HepG2 (cell line): ENCODE measurements around the gene CEACAM3. TPM values are rescaled to one million over a fixed set of nuclear protein-coding genes. Genes with fewer than 3 reads are reported as not detected.

Source experiments
- ATF3 ChIP-seq: sonication (generic); formaldehyde crosslinking; IDR thresholded peaks from 2 replicates; pipeline ENCODE4 v1.4.0; 2020; ENCODE audit warnings: missing genetic modification reagents
- BCL6 ChIP-seq: IDR thresholded peaks from 2 replicates; pipeline ENCODE4 v1.6.1; 2016; ENCODE audit warnings: missing genetic modification reagents, missing compliant biosample characterization
- DDIT3 ChIP-seq: sonication (generic); formaldehyde crosslinking; IDR thresholded peaks from 2 replicates; pipeline ENCODE4 v1.4.0; 2020; ENCODE audit warnings: mild to moderate bottlenecking, missing genetic modification reagents
- FOXA1 ChIP-seq, 2 experiments: fragments of 450-650 bp in 1 of 2; sonication (generic) in 1 of 2; formaldehyde crosslinking in 1 of 2; IDR thresholded peaks; 2 replicates each; pipeline versions ENCODE4 v1.4.0 to v1.6.1; 2016 to 2020; ENCODE audit warnings: missing genetic modification reagents in 1 of 2
- FOXA3 ChIP-seq: IDR thresholded peaks from 2 replicates; pipeline ENCODE4 v1.6.1; 2016; ENCODE audit warnings: missing genetic modification reagents, missing compliant biosample characterization
- KAT2B ChIP-seq: fragments of 150-350 bp; IDR thresholded peaks from 2 replicates; pipeline ENCODE4 v1.6.1; 2014; ENCODE audit warnings: low read depth, low read length, borderline replicate concordance
- KMT2B ChIP-seq: IDR thresholded peaks from 2 replicates; pipeline ENCODE4 v1.6.1; 2016; ENCODE audit warnings: missing genetic modification reagents, missing compliant biosample characterization
- MEF2D ChIP-seq: sonication (generic); formaldehyde crosslinking; IDR thresholded peaks from 2 replicates; pipeline ENCODE4 v1.5.1; 2020; ENCODE audit warnings: mild to moderate bottlenecking, missing genetic modification reagents
- MLLT10 ChIP-seq: sonication (generic); formaldehyde crosslinking; IDR thresholded peaks from 2 replicates; pipeline ENCODE4 v1.4.0; 2020; ENCODE audit warnings: missing genetic modification reagents
- NFIC ChIP-seq: IDR thresholded peaks from 2 replicates; pipeline ENCODE4 v1.6.1; 2012; ENCODE audit warnings: mild to moderate bottlenecking, low read length, inconsistent platforms
- POGK ChIP-seq: sonication (generic); formaldehyde crosslinking; conservative IDR thresholded peaks from 2 replicates; pipeline ENCODE4 v1.8.0; 2022; ENCODE audit warnings: mild to moderate bottlenecking, moderate library complexity, missing genetic modification reagents
- REL ChIP-seq: sonication (generic); formaldehyde crosslinking; conservative IDR thresholded peaks from 2 replicates; pipeline ENCODE4 v1.8.0; 2022; ENCODE audit warnings: mild to moderate bottlenecking, missing genetic modification reagents, moderate library complexity
- SNAI1 ChIP-seq: sonication (generic); formaldehyde crosslinking; IDR thresholded peaks from 2 replicates; pipeline ENCODE4 v1.5.0; 2020; ENCODE audit warnings: mild to moderate bottlenecking, missing genetic modification reagents, borderline replicate concordance
- TAF1 ChIP-seq: sonication (generic); formaldehyde crosslinking; IDR thresholded peaks from 2 replicates; pipeline ENCODE4 v1.4.0; 2020; ENCODE audit warnings: missing genetic modification reagents
- TIGD3 ChIP-seq: sonication (generic); formaldehyde crosslinking; IDR thresholded peaks from 2 replicates; pipeline ENCODE4 v1.5.1; 2020; ENCODE audit warnings: mild to moderate bottlenecking, missing genetic modification reagents, borderline replicate concordance
- XBP1 ChIP-seq: sonication (generic); formaldehyde crosslinking; IDR thresholded peaks from 2 replicates; pipeline ENCODE4 v1.5.0; 2020; ENCODE audit warnings: missing genetic modification reagents
- ZBTB37 ChIP-seq: sonication (generic); formaldehyde crosslinking; IDR thresholded peaks from 2 replicates; pipeline ENCODE4 v1.4.0; 2020; ENCODE audit warnings: mild to moderate bottlenecking, missing genetic modification reagents
- ZC3H4 ChIP-seq: sonication (generic); formaldehyde crosslinking; IDR thresholded peaks from 2 replicates; pipeline ENCODE4 v1.4.0; 2020; ENCODE audit warnings: missing genetic modification reagents, borderline replicate concordance
- ZEB1 ChIP-seq: IDR thresholded peaks from 2 replicates; pipeline ENCODE4 v1.6.1; 2012; ENCODE audit warnings: mild to moderate bottlenecking, low read depth, inconsistent platforms; ENCODE audit not compliant: insufficient replicate concordance
- ZFP62 ChIP-seq: sonication (generic); formaldehyde crosslinking; IDR thresholded peaks from 2 replicates; pipeline ENCODE4 v1.4.0; 2020; ENCODE audit warnings: missing genetic modification reagents
- ZNF256 ChIP-seq: sonication (generic); formaldehyde crosslinking; conservative IDR thresholded peaks from 2 replicates; pipeline ENCODE4 v1.4.0; 2020; ENCODE audit warnings: missing genetic modification reagents
- ZNF350 ChIP-seq: sonication (generic); formaldehyde crosslinking; IDR thresholded peaks from 2 replicates; pipeline ENCODE4 v1.4.0; 2020; ENCODE audit warnings: mild to moderate bottlenecking, low read depth, missing genetic modification reagents, borderline replicate concordance
- ZNF432 ChIP-seq: sonication (generic); formaldehyde crosslinking; IDR thresholded peaks from 2 replicates; pipeline ENCODE4 v1.5.0; 2020; ENCODE audit warnings: missing genetic modification reagents, mild to moderate bottlenecking, borderline replicate concordance
- ZNF639 ChIP-seq: conservative IDR thresholded peaks from 2 replicates; pipeline ENCODE4 v1.6.1; 2018; ENCODE audit warnings: missing genetic modification reagents
- ZNF879 ChIP-seq: sonication (generic); formaldehyde crosslinking; IDR thresholded peaks from 2 replicates; pipeline ENCODE4 v1.8.1; 2023; ENCODE audit warnings: missing genetic modification reagents
- polyA plus RNA-seq, 8 experiments: library from polyadenylated mRNA; depleted of rRNA in 3 of 8; stranded (reverse) in 7 of 8; unstranded in 1 of 8; fragments of >200 nt; fragmentation: Illumina TruSeq in 4 of 8; extraction: Trizol in 4 of 8; gene quantifications; 2 replicates each; pipeline versions ENCODE4 v1.2.1 to v1.2.3, GENCODE V29; 2011 to 2016; ENCODE audit warnings: low read depth in 4 of 8, missing spikeins in 1 of 8, mixed read lengths in 1 of 8; ENCODE audit not compliant: insufficient read depth in 1 of 8
- total RNA-seq, 5 experiments: library from RNA; depleted of rRNA; stranded (reverse); fragments of >200 nt; fragmentation: Illumina TruSeq; extraction: Trizol; gene quantifications; 2 replicates each; pipeline ENCODE4 v1.2.3, GENCODE V29; 2016; ENCODE audit warnings: low read depth in 1 of 5

CEACAM3 gene
- total and polyA plus RNA-seq, 2 of the 13 experiments (the other 11 are each of a cell fraction or from before 2014, with no cell fraction given): not detected

- TF ChIP-seq ATF3 (no peak), TAF1 (CRISPR knock-in tag) (no peak), KMT2B (no peak), MEF2D (CRISPR knock-in tag) (no peak), ZNF256 (CRISPR knock-in tag) (no peak), ZNF639 (no peak), ZNF350 (CRISPR knock-in tag) (no peak), ZNF432 (CRISPR knock-in tag) (no peak), ZNF879 (no peak), FOXA3 (CRISPR knock-in tag) (peak; percentile 72), TIGD3 (CRISPR knock-in tag) (no peak), REL (CRISPR knock-in tag) (no peak), ZFP62 (CRISPR knock-in tag) (no peak), XBP1 (no peak), ZBTB37 (CRISPR knock-in tag) (no peak), ZC3H4 (CRISPR knock-in tag) (no peak), NFIC (no peak), KAT2B (no peak), DDIT3 (CRISPR knock-in tag) (no peak), FOXA1 (IDR thresholded peaks at IDR 0.05) (no peak), FOXA1 (CRISPR knock-in tag; IDR thresholded peaks at IDR 0.05) (peak; percentile 76), ZEB1 (no peak), SNAI1 (no peak), POGK (CRISPR knock-in tag) (no peak), BCL6 (CRISPR knock-in tag) (no peak), MLLT10 (CRISPR knock-in tag) (no peak)
Observed at GRCh38 chr19:41799444-41800000, 3.1 kb downstream of the CEACAM3 start (continued).
